Activated CD4-positive, alpha-beta memory T cell treated with anti-CD3 and anti-CD28 coated beads for 36 hours (primary cell): ENCODE measurements around the gene DEGS1. TPM values are rescaled to one million over a fixed set of nuclear protein-coding genes. Genes with fewer than 3 reads are reported as not detected.
A peak's percentile ranks its signal among the peaks of the same experiment; 100 is the strongest.

Source experiments
- CTCF ChIA-PET: fragments of 350-600 bp; sonication (Branson Sonifier 250); formaldehyde crosslinking; loops from one replicate; lab custom pipeline; 2021; ENCODE audit warnings: antibody characterized with exemption, inconsistent platforms; lab: Charles Lee
- POLR2A ChIA-PET: fragments of 350-600 bp; sonication (Branson Sonifier 250); formaldehyde crosslinking; loops from one replicate; lab custom pipeline; 2021; ENCODE audit warnings: antibody characterized with exemption; lab: Charles Lee
- DNase-seq: peaks from one replicate; pipeline ENCODE4 v3.0.0-alpha.2; 2020
- H3K27ac Mint-ChIP-seq: one replicate; pipeline ENCODE4 v1.8.0; 2021; ENCODE audit warnings: mixed read lengths
- H3K27me3 Mint-ChIP-seq: one replicate; pipeline ENCODE4 v1.8.0; 2021; ENCODE audit warnings: mixed read lengths
- H3K36me3 Mint-ChIP-seq: one replicate; pipeline ENCODE4 v1.8.0; 2021; ENCODE audit warnings: mixed read lengths
- H3K4me1 Mint-ChIP-seq: one replicate; pipeline ENCODE4 v1.8.0; 2021; ENCODE audit warnings: low read depth, mixed read lengths
- H3K4me3 Mint-ChIP-seq: one replicate; pipeline ENCODE4 v1.8.0; 2021; ENCODE audit warnings: mild to moderate bottlenecking, mixed read lengths
- H3K9me3 Mint-ChIP-seq: one replicate; pipeline ENCODE4 v1.8.0; 2021; ENCODE audit warnings: mixed read lengths
- intact Hi-C: fragments of 100-400 bp; cut with micrococcal nuclease; formaldehyde crosslinking; loops from one replicate; pipeline ENCODE4 v1.15.1; 2023
- total RNA-seq, 2 experiments: library from RNA; stranded (reverse); gene quantifications; one replicate each; pipeline ENCODE4 v1.2.3, GENCODE V29; 2021

The DEGS1 gene
- total RNA-seq, 2 experiments from 2014 or later = 27.9 to 28.4 TPM

DNA sequence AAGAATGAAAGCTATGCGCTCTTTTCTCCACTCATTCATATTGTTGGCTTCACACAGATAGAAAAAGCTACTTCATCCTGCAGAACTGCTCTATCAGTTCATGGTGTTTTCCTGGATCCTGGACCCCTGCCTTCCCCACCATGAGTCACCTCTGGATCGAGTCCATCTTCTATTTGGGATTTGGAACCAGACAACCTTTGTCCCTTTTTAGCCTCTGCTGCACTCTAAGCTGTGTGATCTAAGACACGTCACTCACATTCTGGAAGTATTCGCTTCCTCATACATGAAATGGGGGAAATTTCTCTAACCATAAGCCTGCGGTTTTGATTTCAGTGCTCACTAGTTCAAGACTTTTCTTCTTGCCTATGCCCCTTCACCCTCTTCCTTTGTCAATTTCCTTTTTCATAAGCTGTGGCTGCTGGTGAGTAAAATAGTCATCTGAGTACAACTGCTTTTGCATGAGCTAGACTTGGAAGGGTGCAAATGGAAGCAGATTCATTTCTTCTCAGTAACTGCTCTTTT is 14.1 kb upstream of the DEGS1 start:
- peak; percentile 22 for DNase-seq
- peaks cover 3% of the 10 kb centered on the region for H3K36me3 Mint-ChIP-seq
- peaks cover 30% of the 10 kb centered on the region for H3K4me1 Mint-ChIP-seq
- H3K4me3 Mint-ChIP-seq = peak overlapping the region; percentile 17
- CTCF ChIA-PET = interaction anchor here (0.7 to 1.8 kb wide), 10 partner anchors 10 to 262 kb away, joined by 3 to 9 read pairs (median 4); partner anchors contain the start of genes DEGS1 and NVL
- POLR2A ChIA-PET = interaction anchor here (0.6 to 2.9 kb wide), 8 partner anchors 13 to 161 kb away, joined by 3 to 21 read pairs (median 4); partner anchors contain the start of genes DEGS1 and NVL
- intact Hi-C loops = loop anchor here (1.0 to 5.0 kb wide), 6 partner anchors 13 to 329 kb away; partner anchors contain the start of gene NVL
- peak overlapping the region; percentile 50 for H3K27ac Mint-ChIP-seq
- no peaks in the 10 kb centered on the region for H3K27me3 Mint-ChIP-seq
- peaks cover 10% of the 10 kb centered on the region for H3K9me3 Mint-ChIP-seq

DNA sequence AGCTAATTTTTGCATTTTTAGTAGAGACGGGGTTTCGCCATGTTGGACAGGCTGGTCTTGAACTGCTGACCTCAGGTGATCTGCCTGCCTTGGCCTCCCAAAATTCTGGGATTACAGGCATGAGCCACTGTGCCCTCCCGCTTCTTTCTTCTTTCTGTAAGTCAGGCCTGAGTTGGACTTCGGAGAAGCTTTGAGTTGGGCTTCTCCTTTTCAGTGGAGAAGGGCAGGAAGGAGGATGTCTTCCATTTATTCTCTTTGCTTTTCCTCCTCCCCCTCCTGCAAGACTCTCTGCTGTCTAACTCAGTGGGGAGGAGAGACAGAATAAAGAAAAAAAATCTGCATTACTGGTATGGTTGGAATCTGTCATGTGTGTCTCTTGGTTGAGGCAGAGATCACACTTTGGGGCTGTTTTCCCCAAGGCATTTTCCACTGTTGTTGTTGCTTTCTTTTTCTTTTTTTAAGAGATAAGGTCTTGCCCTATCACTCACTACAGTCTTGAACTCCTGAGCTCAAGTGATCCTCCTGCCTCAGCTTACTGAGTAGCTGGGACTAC is 13.2 kb upstream of the DEGS1 start:
- no peak for DNase-seq
- Mint-ChIP-seq H3K4me1 (peaks cover 30% of the 10 kb centered on the region), H3K27me3 (no peaks in the 10 kb centered on the region), H3K9me3 (peaks cover 10% of the 10 kb centered on the region), H3K4me3 (no peak overlapping the region), H3K27ac (no peak overlapping the region), H3K36me3 (peaks cover 3% of the 10 kb centered on the region)
- intact Hi-C loops = loop anchor here (1.0 to 5.0 kb wide), 6 partner anchors 13 to 329 kb away; partner anchors contain the start of gene NVL
- CTCF ChIA-PET = interaction anchor here (0.7 to 1.8 kb wide), 8 partner anchors 11 to 171 kb away, joined by 3 to 9 read pairs (median 4); partner anchors contain the start of genes DEGS1 and NVL
- POLR2A ChIA-PET = interaction anchor here (0.8 to 2.9 kb wide), 7 partner anchors 12 to 160 kb away, joined by 3 to 21 read pairs (median 5); partner anchors contain the start of genes DEGS1 and NVL

DNA sequence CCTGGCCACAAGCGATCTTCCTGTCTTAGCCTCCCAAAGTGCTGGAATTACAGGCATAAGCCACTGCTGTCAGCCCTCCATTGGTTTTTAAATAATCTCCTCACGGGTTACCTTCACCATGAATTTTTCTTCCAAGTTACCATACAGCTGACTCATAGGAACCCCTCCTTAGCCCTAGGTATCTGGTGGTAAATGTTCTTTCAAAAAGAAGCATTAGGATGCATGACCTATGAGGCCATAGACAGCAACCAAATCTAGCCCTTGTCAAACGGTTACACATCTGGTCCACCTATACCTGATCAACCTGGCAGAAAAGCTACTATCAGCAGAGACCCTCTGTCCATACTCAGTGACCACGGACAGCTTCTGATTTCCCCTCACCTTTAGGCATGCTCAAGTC is 12.7 kb upstream of the DEGS1 start:
- intact Hi-C loops = no loop called here
- Mint-ChIP-seq H3K27ac (no peak overlapping the region), H3K4me1 (peaks cover 30% of the 10 kb centered on the region), H3K27me3 (no peaks in the 10 kb centered on the region), H3K9me3 (peaks cover 10% of the 10 kb centered on the region), H3K36me3 (peaks cover 3% of the 10 kb centered on the region), H3K4me3 (no peak overlapping the region)
- DNase-seq = no peak
- POLR2A ChIA-PET = interaction anchor here (1.6 to 2.9 kb wide), 2 partner anchors 12 to 16 kb away, joined by 3 to 21 read pairs; partner anchors contain the start of gene DEGS1
- CTCF ChIA-PET = interaction anchor here (0.7 to 1.8 kb wide), 3 partner anchors 12 to 170 kb away, joined by 3 to 6 read pairs (median 4); partner anchors contain the start of gene DEGS1

DNA sequence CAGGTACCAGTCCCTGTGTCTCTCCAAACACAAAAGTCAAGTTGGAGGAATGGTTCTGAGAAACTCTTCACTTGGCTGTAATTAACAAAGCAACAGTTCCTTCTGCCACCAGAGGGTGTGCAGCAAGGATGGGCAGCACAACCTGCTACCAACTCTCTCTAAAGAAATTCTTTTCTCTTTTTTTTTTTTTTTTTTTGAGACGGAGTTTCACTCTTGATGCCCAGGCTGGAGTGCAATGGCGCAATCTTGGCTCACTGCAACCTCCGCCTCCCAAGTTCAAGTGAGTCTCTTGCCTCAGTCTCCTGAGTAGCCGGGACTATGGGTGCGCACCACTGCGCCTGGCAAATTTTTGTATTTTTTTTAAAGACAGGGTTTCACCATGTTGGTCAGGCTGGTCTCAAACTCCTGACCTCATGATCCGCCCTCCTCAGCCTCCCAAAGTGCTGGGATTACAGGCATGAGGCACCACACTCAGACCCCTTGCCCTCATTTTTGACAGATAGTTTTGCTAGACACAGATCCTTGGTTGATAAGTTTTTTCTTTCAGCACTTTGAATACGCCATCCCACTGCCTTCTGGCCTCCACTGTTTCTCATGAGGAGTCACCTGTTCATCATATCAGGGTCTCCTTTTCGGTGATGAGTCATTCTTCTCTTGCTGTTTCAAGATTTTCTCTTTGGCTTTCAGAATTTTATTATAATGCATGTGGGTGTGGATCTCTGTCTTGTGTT is 12.1 kb upstream of the DEGS1 start:
- Mint-ChIP-seq H3K9me3 (peaks cover 10% of the 10 kb centered on the region), H3K4me1 (peaks cover 30% of the 10 kb centered on the region), H3K36me3 (peaks cover 3% of the 10 kb centered on the region), H3K27ac (no peak overlapping the region), H3K4me3 (no peak overlapping the region), H3K27me3 (no peaks in the 10 kb centered on the region)
- POLR2A ChIA-PET = interaction anchor here (2.9 kb wide), 1 partner anchor 11 kb away, joined by 21 read pairs; the partner anchor contains the start of gene DEGS1
- CTCF ChIA-PET = interaction anchor here (1.7 kb wide), 1 partner anchor 163 kb away, joined by 4 read pairs; no protein-coding TSS in a partner anchor
- DNase-seq = peak; percentile 30
- intact Hi-C loops = no loop called here

DNA sequence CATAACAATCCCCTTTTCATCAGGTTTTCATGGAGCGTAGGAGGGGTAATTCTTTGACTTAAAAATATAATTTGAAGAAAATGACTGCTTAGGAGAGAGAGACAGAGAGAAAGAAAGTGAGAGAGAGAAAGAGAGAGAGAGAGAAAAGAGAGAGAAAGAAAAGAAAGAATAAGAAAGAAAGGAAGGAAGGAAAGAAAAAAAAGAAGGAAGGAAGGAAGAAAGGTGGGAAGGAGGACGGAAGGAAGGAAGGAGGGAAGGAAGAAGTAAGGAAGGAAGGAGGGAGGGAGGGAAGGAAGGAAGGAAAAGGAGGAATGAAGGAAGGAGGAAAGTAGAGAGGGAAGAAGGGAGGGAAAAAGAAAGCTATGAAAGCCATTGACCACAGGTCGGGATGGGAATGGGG is 10.8 kb upstream of the DEGS1 start:
- no peaks in the 10 kb centered on the region for H3K27me3 Mint-ChIP-seq
- H3K9me3 Mint-ChIP-seq = peaks cover 10% of the 10 kb centered on the region
- ChIA-PET CTCF (no interaction called here), POLR2A (no interaction called here)
- H3K4me1 Mint-ChIP-seq = peaks cover 30% of the 10 kb centered on the region
- peaks cover 3% of the 10 kb centered on the region for H3K36me3 Mint-ChIP-seq
- H3K4me3 Mint-ChIP-seq = no peak overlapping the region
- intact Hi-C loops = no loop called here
- DNase-seq = no peak
- no peak overlapping the region for H3K27ac Mint-ChIP-seq

DNA sequence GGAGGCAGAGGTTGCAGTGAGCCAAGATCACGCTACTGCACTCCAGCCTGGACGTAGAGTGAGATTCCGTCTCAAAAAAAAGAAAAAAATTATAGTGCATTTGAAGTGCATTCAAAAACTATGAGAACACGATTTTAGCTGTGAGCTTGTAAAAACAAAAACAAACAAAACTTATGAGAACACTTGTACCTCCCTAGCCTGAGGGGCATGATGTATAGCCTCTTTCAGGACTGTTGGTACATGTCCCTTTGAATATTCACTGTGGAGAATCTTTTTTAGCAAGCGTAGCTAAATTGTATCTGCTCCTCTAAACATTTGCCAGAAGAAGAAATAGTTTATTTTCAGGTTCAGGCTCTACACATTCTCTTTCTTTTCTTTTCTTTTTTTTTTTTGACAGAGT is 9.5 kb upstream of the DEGS1 start:
- intact Hi-C loops = no loop called here
- POLR2A ChIA-PET = no interaction called here
- peaks cover 30% of the 10 kb centered on the region for H3K4me1 Mint-ChIP-seq
- H3K4me3 Mint-ChIP-seq = no peak overlapping the region
- H3K36me3 Mint-ChIP-seq = peaks cover 3% of the 10 kb centered on the region
- H3K27me3 Mint-ChIP-seq = no peaks in the 10 kb centered on the region
- H3K27ac Mint-ChIP-seq = no peak overlapping the region
- DNase-seq = no peak
- CTCF ChIA-PET = no interaction called here
- H3K9me3 Mint-ChIP-seq = peaks cover 10% of the 10 kb centered on the region

DNA sequence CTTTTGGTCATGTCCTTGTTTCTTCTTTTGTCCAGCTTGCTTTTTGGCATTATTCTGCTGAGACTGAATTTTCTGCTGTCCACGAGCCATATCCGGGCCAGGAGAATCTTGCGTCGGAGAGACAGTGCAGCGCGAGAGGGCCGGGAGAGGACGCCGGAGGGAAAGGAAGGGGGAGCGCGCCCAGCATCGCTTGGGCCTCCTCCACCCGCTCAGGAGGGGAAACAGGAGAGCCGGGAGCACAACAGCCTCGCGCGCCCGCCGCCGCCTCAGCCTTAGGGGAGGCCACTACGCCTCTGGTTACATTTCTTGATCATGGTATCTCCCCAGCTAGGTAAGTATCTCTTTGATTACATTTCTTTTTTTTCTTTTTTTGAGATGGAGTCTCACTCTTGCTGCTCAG is 7.4 kb upstream of the DEGS1 start:
- DNase-seq = peak; percentile 58
- intact Hi-C loops = no loop called here
- H3K27ac Mint-ChIP-seq = no peak overlapping the region
- POLR2A ChIA-PET = no interaction called here
- peaks cover 9% of the 10 kb centered on the region for H3K4me1 Mint-ChIP-seq
- H3K27me3 Mint-ChIP-seq = no peaks in the 10 kb centered on the region
- H3K4me3 Mint-ChIP-seq = peak overlapping the region; percentile 37
- H3K36me3 Mint-ChIP-seq = peaks cover 3% of the 10 kb centered on the region
- peaks cover 7% of the 10 kb centered on the region for H3K9me3 Mint-ChIP-seq
- CTCF ChIA-PET = no interaction called here

DNA sequence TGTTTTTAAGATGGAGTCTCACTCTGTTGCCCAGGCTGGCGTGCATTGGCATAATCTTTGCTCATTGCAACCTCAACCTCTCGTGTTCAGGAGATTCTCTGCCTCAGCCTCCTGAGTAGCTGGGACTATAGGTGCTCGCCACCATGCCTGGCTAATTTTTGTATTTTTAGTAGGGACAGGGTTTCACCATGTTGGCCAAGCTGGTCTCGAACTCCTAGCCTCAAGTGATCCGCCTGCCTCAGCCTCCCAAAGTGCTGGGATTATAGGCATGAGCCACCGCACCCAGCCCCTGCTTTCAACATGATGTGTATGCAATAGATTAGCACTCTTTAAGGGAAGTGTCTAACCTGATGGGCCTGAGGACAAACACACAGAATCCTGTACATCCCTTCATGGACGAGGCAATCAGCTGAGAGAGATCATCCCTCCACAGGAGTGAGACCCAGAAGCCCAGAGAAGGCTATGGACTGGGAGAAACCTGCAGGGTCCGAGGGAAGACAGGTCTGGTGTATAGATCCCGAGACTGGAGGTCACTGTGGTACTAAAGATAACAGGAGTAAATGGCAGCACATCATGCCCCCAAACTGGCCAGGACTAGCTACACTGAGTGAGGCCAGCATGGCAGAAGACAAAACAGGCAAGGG is 5.6 kb upstream of the DEGS1 start:
- ChIA-PET POLR2A (no interaction called here), CTCF (interaction anchor here (0.6 to 0.7 kb wide), 2 partner anchors 8 to 62 kb away, joined by 3 to 7 read pairs; no protein-coding TSS in a partner anchor)
- Mint-ChIP-seq H3K4me1 (peaks cover 15% of the 10 kb centered on the region), H3K4me3 (no peak overlapping the region), H3K27ac (no peak overlapping the region), H3K9me3 (no peaks in the 10 kb centered on the region), H3K27me3 (no peaks in the 10 kb centered on the region), H3K36me3 (no peaks in the 10 kb centered on the region)
- DNase-seq = no peak
- intact Hi-C loops = no loop called here

DNA sequence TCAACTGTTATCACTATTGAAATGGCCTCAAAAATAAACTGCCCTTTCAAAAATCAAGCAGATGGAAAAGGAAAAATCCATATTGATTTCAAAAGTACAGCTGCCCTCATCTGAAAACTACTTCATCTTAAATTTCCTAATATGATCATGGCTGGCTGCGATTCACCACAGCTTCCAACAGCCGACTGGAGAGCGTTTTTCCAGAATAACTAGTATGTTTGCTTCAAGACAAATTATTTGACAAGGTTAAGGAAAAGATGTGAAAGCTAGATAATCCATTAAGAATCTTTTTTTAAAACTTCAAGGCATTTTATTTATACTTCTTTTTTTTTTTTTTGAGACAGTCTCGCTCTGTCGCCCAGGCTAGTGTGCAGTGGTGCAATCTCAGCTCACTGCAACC is 4.1 kb upstream of the DEGS1 start:
- Mint-ChIP-seq H3K27me3 (no peaks in the 10 kb centered on the region), H3K4me1 (peaks cover 16% of the 10 kb centered on the region), H3K4me3 (no peak overlapping the region), H3K9me3 (no peaks in the 10 kb centered on the region), H3K36me3 (no peaks in the 10 kb centered on the region), H3K27ac (no peak overlapping the region)
- POLR2A ChIA-PET = no interaction called here
- DNase-seq = no peak
- CTCF ChIA-PET = interaction anchor here (0.7 kb wide), 1 partner anchor 151 kb away, joined by 4 read pairs; the partner anchor contains the start of gene NVL
- intact Hi-C loops = no loop called here

DNA sequence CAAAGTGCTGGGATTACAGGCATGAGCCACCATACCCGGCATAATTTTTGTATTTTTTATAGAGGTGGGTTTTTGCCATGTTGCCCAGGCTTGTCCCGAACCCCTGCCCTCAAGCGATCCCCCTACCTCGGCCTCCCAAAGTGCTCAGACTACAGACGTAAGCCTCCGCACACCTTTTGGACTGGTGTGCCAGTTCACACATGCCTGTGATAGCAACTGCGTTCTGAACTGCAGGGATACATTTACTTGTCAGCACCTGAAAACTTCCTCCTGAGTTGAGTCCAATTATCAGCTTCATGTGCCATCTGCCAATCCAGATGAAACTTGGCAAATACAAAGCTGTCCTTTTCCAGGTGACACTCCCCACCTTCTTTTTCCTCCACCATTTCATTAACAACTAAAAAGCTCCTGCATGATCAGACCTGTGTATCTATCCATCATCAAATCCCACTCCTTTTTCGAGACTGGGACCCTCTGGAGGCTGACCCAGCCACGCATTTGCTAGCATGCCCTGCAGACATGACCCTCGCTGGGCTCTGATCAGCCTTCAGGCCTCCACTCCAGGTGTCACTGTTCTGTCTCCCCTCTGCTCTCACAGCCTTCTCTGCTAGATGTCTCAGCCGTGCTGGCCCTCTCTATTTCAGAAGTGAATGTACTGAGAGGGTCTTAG is 2.1 kb upstream of the DEGS1 start:
- DNase-seq = no peak
- no peaks in the 10 kb centered on the region for H3K27me3 Mint-ChIP-seq
- ChIA-PET POLR2A (interaction anchor here (2.7 to 3.6 kb wide), 2 partner anchors 11 to 12 kb away, joined by 21 to 27 read pairs; no protein-coding TSS in a partner anchor), CTCF (no interaction called here)
- no peak overlapping the region for H3K27ac Mint-ChIP-seq
- H3K9me3 Mint-ChIP-seq = no peaks in the 10 kb centered on the region
- peaks cover 33% of the 10 kb centered on the region for H3K4me1 Mint-ChIP-seq
- intact Hi-C loops = loop anchor here (5.0 kb wide), 4 partner anchors 201 to 349 kb away; partner anchors contain the start of genes TP53BP2 and WDR26
- peaks cover 6% of the 10 kb centered on the region for H3K36me3 Mint-ChIP-seq
- H3K4me3 Mint-ChIP-seq = no peak overlapping the region

DNA sequence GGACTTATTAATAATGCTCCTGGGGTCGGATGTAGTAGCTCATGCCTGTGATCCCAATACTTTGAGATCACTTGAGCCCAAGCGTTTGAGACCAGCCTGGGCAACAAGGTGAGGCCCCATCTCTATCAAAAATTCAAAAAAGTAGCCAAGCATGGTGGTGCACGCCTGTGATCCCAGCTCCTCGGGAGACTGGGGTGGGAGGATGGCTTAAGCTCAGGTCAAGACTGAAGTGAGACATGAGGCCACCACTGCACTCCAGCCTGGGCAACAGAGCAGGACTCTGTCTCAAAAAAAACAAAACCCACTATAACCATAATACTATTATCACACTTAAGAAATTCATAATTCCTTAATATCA is 1.6 kb upstream of the DEGS1 start:
- Mint-ChIP-seq H3K27me3 (no peaks in the 10 kb centered on the region), H3K4me3 (peak overlapping the region; percentile 81), H3K4me1 (peaks cover 37% of the 10 kb centered on the region), H3K36me3 (peaks cover 6% of the 10 kb centered on the region), H3K9me3 (no peaks in the 10 kb centered on the region), H3K27ac (no peak overlapping the region)
- intact Hi-C loops = loop anchor here (5.0 kb wide), 4 partner anchors 201 to 349 kb away; partner anchors contain the start of genes TP53BP2 and WDR26
- CTCF ChIA-PET = no interaction called here
- POLR2A ChIA-PET = interaction anchor here (2.7 to 3.6 kb wide), 2 partner anchors 11 to 12 kb away, joined by 21 to 27 read pairs; no protein-coding TSS in a partner anchor
- no peak for DNase-seq
